Measurements from ENCODE around the gene APOM.

Gene APOM

GRCh38 chr6:31655349-31656237 is at the start of gene APOM:
TSS of gene APOM (plus strand) at chr6:31655894. CDS start at chr6:31655967, 73 bp downstream.
- Histone ChIP-seq H3K27me3 (ENCODE audit: insufficient read depth, low read length) (no peaks in the 10 kb centered on the region), H3K4me1 (ENCODE audit: insufficient read depth, low read length, severe bottlenecking) (peaks cover 44% of the 10 kb centered on the region), H3F3A (ENCODE audit: insufficient read depth, low read length) (no peaks in the 10 kb centered on the region), H3K9me2 (ENCODE audit: low read depth, low read length) (no peaks in the 10 kb centered on the region), H3K27ac (ENCODE audit: low read depth, low read length, poor library complexity, severe bottlenecking) (no peak within 1 kb of the TSS), H2AFZ (ENCODE audit: low read length) (no peak within 1 kb of the TSS), H3K9me3 (ENCODE audit: low read length) (no peaks in the 10 kb centered on the region), H3K79me2 (ENCODE audit: insufficient read depth, low read length) (peaks cover 15% of the 10 kb centered on the region; the same call in 1 of the 2 replicates), H3K4me2 (ENCODE audit: low read length) (no peak within 1 kb of the TSS), H3K36me3 (ENCODE audit: insufficient read depth, low read length) (0 out of 2 replicates have a peak, but pooled peaks cover 4% of the 10 kb centered on the region), H3K9ac (ENCODE audit: low read length) (no peak within 1 kb of the TSS), H3K4me3 (ENCODE audit: low read depth, low read length, poor library complexity, severe bottlenecking) (no peak within 1 kb of the TSS), H4K20me1 (ENCODE audit: insufficient read depth, low read length) (no peaks in the 10 kb centered on the region)
- TF ChIP-seq CTCF (IDR thresholded peaks at IDR 0.05; ENCODE audit: low read length) (no peak), EZH2 (IDR thresholded peaks at IDR 0.05; ENCODE audit: borderline replicate concordance, low read length) (no peak)

GRCh38 chr6:31607317-31607716 is 48.4 kb upstream of the APOM start:
- H3K79me2 ChIP-seq (ENCODE audit: insufficient read depth, low read length) = no peaks in the 10 kb centered on the region
- no peaks in the 10 kb centered on the region for H3K36me3 ChIP-seq (ENCODE audit: insufficient read depth, low read length)
- H3K9me2 ChIP-seq (ENCODE audit: low read depth, low read length) = no peaks in the 10 kb centered on the region
- H3K9me3 ChIP-seq (ENCODE audit: low read length) = no peaks in the 10 kb centered on the region
- H3K4me1 ChIP-seq (ENCODE audit: insufficient read depth, low read length, severe bottlenecking) = peaks cover 5% of the 10 kb centered on the region
- H4K20me1 ChIP-seq (ENCODE audit: insufficient read depth, low read length) = no peaks in the 10 kb centered on the region
- no peak overlapping the region for H3K9ac ChIP-seq (ENCODE audit: low read length)
- no peaks in the 10 kb centered on the region for H3K27me3 ChIP-seq (ENCODE audit: insufficient read depth, low read length)
- no peaks in the 10 kb centered on the region for H3F3A ChIP-seq (ENCODE audit: insufficient read depth, low read length)
- H3K4me3 ChIP-seq (ENCODE audit: low read depth, low read length, poor library complexity, severe bottlenecking) = no peak overlapping the region
- H2AFZ ChIP-seq (ENCODE audit: low read length) = no peak overlapping the region
- H3K27ac ChIP-seq (ENCODE audit: low read depth, low read length, poor library complexity, severe bottlenecking) = no peak overlapping the region
- no peak for TF ChIP-seq CTCF (IDR thresholded peaks at IDR 0.05; ENCODE audit: low read length)
- no peak overlapping the region for H3K4me2 ChIP-seq (ENCODE audit: low read length)

GRCh38 chr6:31609519-31610406 is 45.9 kb upstream of the APOM start:
- peaks cover 13% of the 10 kb centered on the region for H3K4me1 ChIP-seq (ENCODE audit: insufficient read depth, low read length, severe bottlenecking)
- no peaks in the 10 kb centered on the region for H4K20me1 ChIP-seq (ENCODE audit: insufficient read depth, low read length)
- no peak overlapping the region for H3K4me2 ChIP-seq (ENCODE audit: low read length)
- no peak overlapping the region for H3K4me3 ChIP-seq (ENCODE audit: low read depth, low read length, poor library complexity, severe bottlenecking)
- no peaks in the 10 kb centered on the region for H3K9me3 ChIP-seq (ENCODE audit: low read length)
- no peaks in the 10 kb centered on the region for H3K79me2 ChIP-seq (ENCODE audit: insufficient read depth, low read length)
- H3F3A ChIP-seq (ENCODE audit: insufficient read depth, low read length) = no peaks in the 10 kb centered on the region
- H3K36me3 ChIP-seq (ENCODE audit: insufficient read depth, low read length) = no peaks in the 10 kb centered on the region
- no peak overlapping the region for H3K27ac ChIP-seq (ENCODE audit: low read depth, low read length, poor library complexity, severe bottlenecking)
- H2AFZ ChIP-seq (ENCODE audit: low read length) = no peak overlapping the region
- H3K27me3 ChIP-seq (ENCODE audit: insufficient read depth, low read length) = no peaks in the 10 kb centered on the region
- no peak overlapping the region for H3K9ac ChIP-seq (ENCODE audit: low read length)
- no peaks in the 10 kb centered on the region for H3K9me2 ChIP-seq (ENCODE audit: low read depth, low read length)
- TF ChIP-seq EZH2 (IDR thresholded peaks at IDR 0.05; ENCODE audit: borderline replicate concordance, low read length) (no peak), CTCF (IDR thresholded peaks at IDR 0.05; ENCODE audit: low read length) (no peak)
